RKO (cell line): ENCODE data around the gene LHPP.
"Not testable (repeated sequence)": the region's sequence is repeated elsewhere in the genome, so short reads cannot be mapped to it uniquely, and the experiment has no call there.

Experiments
- DNase-seq: peaks from one replicate; pipeline ENCODE4 v3.0.0-alpha.2; 2016; ENCODE audit warnings: low spot score

LHPP gene

GRCh38 chr10:124537166-124537725, 75.6 kb downstream of the LHPP start:
- DNase-seq, result no peak

- DNase-seq, result no peak
These were observed 76.3 kb downstream of the LHPP start for GRCh38 chr10:124537891-124538290.

- DNase-seq, result no peak
These were observed 77.1 kb downstream of the LHPP start for GRCh38 chr10:124538706-124539105.

- no peak for DNase-seq
These were observed 78.5 kb downstream of the LHPP start for GRCh38 chr10:124539935-124540641.

GRCh38 chr10:124541076-124541903, 79.7 kb downstream of the LHPP start:
- DNase-seq, result no peak

GRCh38 chr10:124542336-124542735, 80.7 kb downstream of the LHPP start:
- no peak for DNase-seq

- DNase-seq, result no peak
These were observed 81.5 kb downstream of the LHPP start for GRCh38 chr10:124543146-124543545.

- DNase-seq, result no peak
These were observed 82.3 kb downstream of the LHPP start for GRCh38 chr10:124543971-124544370.

- DNase-seq, result no peak
These were observed 83.1 kb downstream of the LHPP start for GRCh38 chr10:124544711-124545110.

GRCh38 chr10:124545351-124546054, 83.9 kb downstream of the LHPP start:
- DNase-seq, result no peak

GRCh38 chr10:124546055-124546369, 84.4 kb downstream of the LHPP start:
- DNase-seq, result no peak

GRCh38 chr10:124546957-124547646, 85.5 kb downstream of the LHPP start:
- no peak for DNase-seq

- DNase-seq, result no peak
These were observed 86.1 kb downstream of the LHPP start for GRCh38 chr10:124547647-124548168.

GRCh38 chr10:124549171-124549570, 87.5 kb downstream of the LHPP start:
- not testable (repeated sequence) for DNase-seq

GRCh38 chr10:124550293-124551034, 88.8 kb downstream of the LHPP start:
- DNase-seq, result no peak

- DNase-seq, result no peak
These were observed 89.5 kb downstream of the LHPP start for GRCh38 chr10:124551097-124551496.

GRCh38 chr10:124551755-124552154, 90.1 kb downstream of the LHPP start:
- no peak for DNase-seq

- no peak for DNase-seq
These were observed 91.2 kb downstream of the LHPP start for GRCh38 chr10:124552691-124553276.

- DNase-seq, result no peak
These were observed 92.6 kb downstream of the LHPP start for GRCh38 chr10:124554085-124554858.

- DNase-seq, result no peak
These were observed 95.5 kb downstream of the LHPP start for GRCh38 chr10:124557167-124557566.
